Right lung (tissue), 5 donors: ENCODE results near the gene PSG7. TPM values are rescaled to one million over a fixed set of nuclear protein-coding genes. Genes with fewer than 3 reads are reported as not detected.
"Not testable (repeated sequence)": the region's sequence is repeated elsewhere in the genome, so short reads cannot be mapped to it uniquely, and the experiment has no call there.

ENCODE experiments used
- DNase-seq, 2 donors: peaks; one replicate each; pipeline ENCODE4 v3.0.0-alpha.2; 2013
- polyA plus RNA-seq, 5 donors: library from polyadenylated mRNA; unstranded; fragments of 120-200 nt; gene quantifications; one replicate each; pipeline versions ENCODE4 v1.2.1 to v1.2.3, GENCODE V29; 2013; ENCODE audit warnings: inconsistent platforms in 1 of 5, low replicate concordance in 1 of 5; ENCODE audit not compliant: insufficient read length in 5 of 5, insufficient read depth in 1 of 5

The PSG7 gene
- polyA plus RNA-seq, 5 donors = 0.47 TPM; not detected in 4

DNA sequence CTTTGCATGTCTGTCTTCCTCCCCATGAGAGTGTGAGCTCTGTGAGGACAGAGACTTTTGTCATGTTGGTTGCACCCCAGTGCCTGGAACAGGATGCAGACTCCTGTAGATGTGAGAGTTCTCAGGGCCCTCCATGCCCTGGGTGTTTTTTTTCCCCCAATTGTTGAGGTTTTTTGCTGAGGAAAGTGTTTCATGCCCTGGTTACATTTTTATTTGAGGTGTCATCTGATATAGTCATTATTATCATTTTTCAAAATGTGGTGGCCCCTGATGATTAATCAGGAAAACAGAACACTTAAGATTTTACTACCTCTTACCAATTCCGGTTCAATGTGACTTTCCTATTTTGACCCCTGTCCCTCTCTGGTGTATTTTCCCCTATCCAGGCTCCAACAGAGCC, 20.1 kb downstream of the PSG7 start:
- not testable (repeated sequence) for DNase-seq

DNA sequence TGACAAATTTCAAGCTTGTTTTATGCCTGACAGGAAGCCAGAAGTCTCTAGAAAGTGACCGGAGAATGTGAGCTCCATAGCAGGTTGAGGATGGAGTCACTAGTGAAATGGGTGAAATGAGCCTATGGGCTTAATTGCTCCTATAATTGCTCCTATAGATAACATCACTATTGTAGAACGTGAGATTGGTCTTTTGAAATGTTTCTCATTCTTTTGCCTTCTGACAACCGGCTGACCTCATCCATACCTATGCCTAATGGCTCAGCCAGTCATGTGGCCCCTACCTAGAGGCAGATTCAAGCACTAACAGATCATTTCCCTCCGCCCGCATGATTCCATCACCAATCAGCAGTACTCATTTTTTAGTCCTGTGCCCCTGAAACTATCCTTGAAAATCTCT, 23.5 kb downstream of the PSG7 start:
- DNase-seq = not testable (repeated sequence)

DNA sequence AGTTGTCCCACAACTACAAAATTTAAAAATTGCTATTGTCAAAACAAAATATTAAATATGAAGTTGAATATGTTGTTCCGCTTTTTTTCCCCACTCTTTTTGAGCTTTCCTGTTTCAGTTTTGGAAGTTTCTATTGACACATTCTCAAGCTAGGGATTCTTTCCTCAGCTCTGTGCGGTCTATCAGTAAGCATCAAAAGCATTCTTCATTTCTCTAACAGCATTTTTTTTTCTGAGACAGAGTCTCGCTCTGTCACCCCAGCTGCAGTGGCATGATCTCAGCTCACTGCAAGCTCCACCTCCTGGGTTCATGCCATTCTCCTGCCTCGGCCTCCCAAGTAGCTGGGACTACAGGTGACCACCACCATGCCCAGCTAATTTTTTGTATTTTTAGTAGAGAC, 24.1 kb downstream of the PSG7 start:
- DNase-seq = not testable (repeated sequence)

DNA sequence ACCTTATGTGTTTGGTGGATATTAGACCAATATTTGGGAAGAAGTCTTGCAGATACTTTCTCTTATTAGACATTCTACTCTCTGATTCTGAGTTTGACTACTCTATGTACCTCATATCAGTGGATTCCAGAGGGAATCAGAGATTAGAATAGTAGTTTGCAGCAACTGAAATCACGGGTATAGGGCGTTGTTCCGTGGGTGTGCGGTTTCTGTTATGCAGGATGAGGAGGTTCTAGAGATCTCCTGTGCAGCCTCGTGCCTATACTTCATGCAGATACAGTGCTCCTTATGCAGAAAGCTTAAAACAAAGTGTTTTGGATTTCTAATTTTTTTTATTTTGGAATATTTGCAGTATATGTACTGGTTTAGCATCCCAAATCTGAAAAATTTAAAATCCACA, 25.3 kb downstream of the PSG7 start:
- not testable (repeated sequence) for DNase-seq

DNA sequence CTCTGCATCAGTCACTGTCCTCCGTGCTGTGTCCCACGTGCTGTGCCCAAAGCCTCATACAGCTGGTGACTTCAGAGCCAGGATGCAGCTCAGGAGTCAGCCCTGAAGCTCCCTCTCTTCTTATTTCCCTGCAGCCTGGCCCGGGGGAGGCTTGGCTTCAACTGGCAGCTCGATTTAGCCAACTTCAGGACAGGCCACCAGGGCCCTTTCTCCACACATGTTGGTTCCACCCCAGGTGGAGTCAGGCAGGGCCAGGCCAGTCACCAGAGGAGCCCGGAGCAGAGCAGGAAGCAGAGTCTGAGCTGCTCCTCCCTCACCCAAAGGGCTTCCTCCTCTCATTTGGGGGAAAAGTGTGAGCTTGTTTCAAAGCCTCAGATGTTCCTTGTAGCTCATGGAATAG, 30.8 kb downstream of the PSG7 start:
- DNase-seq = not testable (repeated sequence)

DNA sequence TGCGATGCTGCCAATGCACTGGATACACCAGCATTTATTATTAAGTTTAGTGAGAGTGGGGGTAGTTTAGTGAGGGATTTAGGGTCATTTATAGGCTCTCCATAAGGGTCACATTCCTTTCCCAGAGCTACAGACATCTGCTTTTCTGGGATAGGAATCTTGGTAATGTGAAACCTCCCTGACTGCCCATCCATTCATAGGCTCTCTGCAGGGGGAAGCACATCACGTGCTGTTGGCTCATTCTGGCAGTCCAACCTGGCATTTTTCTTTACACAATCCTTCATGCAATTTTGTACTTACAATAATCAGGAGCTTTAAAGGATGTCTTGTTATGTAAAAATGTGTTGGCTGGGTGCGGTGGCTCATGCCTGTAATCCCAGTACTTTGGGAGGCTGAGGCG, 36.4 kb downstream of the PSG7 start:
- DNase-seq = not testable (repeated sequence)

DNA sequence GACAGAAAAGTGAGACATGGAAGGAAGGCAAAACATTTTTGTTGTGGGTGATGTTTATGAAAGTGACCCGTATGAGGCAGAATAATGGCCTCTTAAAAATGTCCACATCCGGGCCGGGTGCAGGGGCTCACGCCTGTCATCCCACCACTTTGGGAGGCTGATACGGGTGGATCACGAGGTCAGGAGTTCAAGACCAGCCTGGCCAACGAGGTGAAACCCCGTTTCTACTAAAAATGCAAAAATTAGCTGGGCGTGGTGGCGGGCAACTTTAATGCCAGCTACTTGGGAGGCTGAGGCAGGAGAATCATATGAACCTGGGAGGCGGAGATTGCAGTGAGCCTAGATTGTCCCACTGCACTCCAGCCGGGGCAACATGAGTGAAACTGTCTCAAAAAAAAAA, 37.3 kb downstream of the PSG7 start:
- DNase-seq = not testable (repeated sequence)

DNA sequence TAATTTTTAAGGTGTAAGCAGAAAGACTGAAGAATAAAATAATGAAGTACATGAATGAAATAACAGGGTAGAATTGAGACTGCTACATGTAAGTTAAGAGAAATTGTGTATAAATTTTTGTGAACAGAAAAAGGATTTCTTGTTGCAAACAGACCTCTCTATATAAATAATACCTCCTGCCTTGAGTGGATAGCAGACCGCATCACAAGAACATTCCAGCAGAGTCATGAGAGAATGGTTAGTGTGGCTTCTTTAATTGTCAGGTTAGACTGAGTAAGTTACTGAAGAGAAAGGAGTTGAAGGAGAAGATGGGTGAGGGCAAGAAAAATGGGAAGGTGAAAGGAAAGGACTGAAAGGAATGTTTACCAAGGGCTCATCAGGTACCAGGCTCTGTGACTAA, 37.9 kb downstream of the PSG7 start:
- DNase-seq = not testable (repeated sequence)

DNA sequence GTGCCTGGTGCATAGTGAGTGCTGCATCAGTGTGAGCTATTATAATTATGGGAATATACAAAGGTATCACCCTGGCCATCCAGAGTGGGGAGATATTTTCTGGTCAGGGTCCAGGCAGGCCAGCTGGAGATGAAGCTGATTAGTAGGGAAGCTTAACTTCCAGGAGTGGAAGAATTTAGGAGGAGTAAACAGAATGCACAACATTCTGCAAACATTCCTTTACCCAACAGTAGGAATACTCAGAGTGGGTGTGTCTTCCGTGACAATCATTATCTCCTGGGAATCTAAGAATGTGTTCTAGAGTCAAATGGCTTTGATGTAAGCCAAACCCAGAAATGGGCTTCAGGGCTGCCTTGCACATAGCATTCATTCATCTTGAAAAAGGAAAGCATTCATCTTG, 38.4 kb downstream of the PSG7 start:
- not testable (repeated sequence) for DNase-seq

DNA sequence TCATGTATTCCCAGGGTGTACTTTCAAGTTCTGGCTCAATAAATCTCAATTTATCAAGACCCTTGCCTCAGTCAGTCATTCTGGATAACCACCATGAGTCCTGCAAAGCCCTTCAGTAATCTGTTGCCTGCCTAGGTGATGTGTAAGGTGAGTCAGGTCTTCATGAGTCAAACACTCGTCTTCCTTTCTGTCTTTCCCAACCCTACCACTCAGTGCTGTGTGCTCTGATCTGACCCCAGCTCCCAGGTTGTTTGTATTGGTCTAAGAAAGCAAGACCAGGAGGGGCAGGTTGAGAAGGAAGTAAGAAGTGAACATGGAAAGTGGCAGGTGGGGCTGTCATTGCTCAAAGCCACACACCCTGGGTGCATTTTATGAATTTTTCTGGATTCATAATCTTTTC, 39.3 kb downstream of the PSG7 start:
- not testable (repeated sequence) for DNase-seq

DNA sequence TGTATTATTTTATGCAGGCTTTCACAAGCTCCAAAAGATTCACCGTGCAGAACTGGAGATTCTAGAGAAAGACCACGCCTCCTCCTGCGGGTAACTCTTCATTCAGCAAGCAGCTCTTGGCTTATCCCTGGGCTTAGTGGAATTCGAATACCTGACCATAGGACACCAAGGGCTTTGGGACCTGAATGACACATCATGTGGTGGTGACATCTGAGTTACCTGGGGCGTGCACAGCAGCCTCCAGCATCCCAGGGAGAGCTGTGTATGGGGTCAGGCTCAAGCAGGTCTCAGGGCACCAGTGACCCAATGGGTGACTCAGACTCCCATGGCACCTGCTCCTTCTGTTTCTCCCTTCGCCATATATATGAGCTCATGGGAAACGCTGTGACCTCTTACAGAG, 46.6 kb downstream of the PSG7 start:
- not testable (repeated sequence) for DNase-seq

DNA sequence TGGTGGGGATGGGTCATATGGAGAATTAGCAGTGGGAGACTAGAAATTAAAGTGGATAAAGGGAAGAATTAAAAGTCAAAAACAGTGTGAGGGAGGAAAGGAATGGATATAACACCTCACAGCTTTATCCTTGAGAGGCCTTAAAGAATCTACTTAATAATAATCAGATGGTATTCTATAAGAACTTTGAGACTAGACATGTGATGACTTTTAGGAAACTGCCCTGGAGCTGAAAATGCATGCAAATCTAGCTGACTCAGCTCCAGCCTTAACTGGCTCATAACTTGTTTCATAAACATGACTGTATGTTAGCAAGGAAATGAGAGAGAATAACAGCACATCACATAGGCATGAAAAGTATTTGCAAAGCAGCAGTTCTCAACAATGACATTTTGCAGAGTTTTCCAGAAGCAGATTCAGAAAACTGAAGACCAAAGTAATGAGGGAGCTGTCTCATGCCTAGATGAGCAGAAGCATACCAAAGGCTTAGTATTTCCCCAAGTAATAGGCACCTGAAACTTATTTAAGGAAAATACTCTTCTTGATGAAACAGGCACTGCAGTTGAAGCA, 49.0 kb downstream of the PSG7 start:
- not testable (repeated sequence) for DNase-seq

DNA sequence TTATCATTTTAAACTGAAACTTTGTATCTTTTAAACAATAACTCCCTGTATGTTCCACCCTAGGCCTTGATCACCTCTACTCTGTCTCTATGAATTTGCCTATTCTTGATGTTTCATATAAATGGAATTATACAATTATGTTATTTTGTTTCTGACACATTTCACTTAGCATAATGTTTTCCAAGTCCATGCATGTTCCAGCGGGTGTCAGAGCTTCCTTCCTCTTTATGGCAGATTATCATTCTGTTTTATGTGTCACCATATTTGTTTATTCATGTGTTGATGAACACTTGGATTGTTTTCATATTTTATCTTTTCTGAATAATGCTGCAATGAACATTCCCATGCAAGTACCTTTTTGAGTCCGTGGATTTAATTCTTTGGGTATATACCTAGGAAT, 54.3 kb downstream of the PSG7 start:
- DNase-seq = not testable (repeated sequence)

DNA sequence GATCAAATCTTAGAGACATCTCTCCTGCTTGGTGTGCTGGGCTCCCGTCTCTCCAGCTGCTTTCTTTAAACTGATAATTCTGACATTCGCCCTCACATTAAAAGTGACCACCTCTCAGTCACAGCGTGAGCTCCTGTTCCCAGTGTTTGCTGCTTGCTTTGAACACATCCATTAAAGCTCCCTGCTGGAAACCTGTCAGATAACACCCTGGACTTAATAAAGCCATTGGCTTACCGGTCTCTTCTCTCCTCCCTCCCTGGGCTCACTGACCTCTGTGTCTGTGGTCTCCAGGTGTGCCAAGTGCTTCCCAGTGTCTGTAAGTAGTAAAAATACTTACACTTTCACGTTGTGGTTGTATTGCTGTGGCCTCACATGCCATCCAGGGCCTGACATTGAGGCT, 55.0 kb downstream of the PSG7 start:
- DNase-seq = not testable (repeated sequence)

DNA sequence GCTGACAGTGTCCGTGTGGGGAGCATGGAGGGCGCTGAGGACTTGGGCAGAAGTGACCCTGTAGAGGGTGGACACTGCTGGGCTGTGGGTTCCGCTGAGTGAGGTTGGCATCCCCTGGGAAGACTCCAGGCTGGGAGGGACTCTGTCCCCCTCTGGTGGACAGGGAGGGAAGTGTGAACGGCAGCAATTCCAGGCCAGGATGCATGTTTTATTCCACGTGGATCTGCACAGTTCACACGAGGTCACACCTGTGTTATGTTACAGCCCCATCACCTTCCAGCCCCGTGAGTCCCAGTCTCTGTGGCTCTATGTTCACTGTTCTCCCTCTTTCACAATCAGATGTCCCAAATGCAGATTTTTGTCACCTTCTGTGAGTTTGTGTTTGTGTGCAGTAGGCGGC, 55.7 kb downstream of the PSG7 start:
- not testable (repeated sequence) for DNase-seq

DNA sequence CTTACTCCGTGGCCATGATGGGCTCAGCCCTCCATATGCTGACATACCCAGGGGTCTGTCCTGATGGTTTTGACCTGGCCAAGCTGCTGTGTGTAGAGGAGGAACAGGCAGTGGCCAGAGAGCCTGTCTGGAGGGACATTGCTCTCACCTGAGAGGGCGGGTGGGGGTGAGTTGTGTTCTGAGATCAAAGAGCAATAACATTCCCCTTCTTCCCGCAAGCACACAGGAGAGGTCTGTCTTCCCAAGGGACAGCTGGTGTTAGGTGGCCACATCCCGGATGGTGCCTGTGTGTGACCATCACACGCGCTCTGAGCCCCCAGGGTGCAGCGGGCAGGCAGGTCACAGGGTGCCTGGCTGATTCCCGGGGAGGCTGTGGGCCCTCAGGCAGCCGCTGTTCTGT, 56.4 kb downstream of the PSG7 start:
- DNase-seq = not testable (repeated sequence)

DNA sequence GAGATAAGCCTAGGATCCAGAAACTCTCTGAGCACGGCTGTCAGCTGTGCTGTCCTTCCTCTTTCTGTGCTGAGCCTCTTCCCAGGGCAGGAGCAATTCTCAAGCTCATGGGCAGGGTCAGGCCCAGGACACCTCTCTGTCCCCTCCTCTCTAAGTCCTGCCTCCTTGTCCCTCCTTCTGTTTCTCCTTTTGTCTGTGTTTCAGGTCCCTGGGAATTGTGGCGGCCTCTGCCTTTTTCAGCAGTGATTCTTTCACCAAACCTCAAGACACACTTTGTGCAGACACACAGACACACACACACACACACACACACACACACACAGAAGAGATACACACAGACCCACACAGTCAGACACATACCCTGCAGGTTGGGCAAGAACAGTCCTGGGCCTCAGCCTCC, 57.4 kb downstream of the PSG7 start, which contains the start of gene PSG1:
TSS of gene PSG1 (minus strand) at position 101 of the 400 bp plus-strand sequence. CDS start 132 bp downstream, outside the sequence.
- DNase-seq = no peak

DNA sequence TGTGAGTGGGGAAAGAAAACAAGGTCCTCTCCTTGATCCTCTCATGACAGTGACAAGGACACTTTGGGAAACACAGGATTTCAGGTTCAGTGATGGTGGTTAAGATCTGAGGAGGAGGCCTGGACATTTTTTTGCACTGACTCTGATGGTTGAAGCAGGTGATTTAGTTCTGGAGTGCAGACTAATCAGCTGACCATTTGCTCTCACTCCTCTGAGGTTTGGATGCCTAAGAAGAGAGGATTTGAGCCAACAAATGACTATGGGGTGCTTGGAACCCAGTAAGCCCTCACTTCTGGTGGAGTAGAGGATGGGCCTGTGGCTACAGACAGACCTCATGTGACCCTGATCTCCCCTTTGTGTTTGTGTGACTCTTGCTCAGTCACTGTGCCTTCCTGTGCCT, 60.4 kb downstream of the PSG7 start:
- not testable (repeated sequence) for DNase-seq

DNA sequence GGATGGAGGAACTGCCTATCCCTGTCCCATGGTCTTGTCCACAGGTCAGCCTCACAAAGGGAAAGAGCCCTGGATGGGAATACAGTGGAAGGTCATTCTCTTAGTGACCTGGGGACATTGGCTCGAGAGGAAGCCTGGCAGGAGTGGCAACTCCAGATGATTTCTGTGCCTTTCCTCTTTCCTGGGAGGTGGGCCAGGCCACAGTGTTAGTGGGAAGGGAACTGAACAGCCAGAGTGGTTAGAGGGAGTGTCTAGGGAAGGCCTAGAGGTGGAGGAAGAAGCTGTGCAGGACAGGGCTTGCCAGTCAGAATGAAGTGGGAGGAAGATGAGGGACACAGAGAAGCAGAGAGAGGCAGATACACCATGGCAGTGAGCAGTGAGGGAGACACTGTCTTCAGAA, 61.1 kb downstream of the PSG7 start:
- DNase-seq = not testable (repeated sequence)

DNA sequence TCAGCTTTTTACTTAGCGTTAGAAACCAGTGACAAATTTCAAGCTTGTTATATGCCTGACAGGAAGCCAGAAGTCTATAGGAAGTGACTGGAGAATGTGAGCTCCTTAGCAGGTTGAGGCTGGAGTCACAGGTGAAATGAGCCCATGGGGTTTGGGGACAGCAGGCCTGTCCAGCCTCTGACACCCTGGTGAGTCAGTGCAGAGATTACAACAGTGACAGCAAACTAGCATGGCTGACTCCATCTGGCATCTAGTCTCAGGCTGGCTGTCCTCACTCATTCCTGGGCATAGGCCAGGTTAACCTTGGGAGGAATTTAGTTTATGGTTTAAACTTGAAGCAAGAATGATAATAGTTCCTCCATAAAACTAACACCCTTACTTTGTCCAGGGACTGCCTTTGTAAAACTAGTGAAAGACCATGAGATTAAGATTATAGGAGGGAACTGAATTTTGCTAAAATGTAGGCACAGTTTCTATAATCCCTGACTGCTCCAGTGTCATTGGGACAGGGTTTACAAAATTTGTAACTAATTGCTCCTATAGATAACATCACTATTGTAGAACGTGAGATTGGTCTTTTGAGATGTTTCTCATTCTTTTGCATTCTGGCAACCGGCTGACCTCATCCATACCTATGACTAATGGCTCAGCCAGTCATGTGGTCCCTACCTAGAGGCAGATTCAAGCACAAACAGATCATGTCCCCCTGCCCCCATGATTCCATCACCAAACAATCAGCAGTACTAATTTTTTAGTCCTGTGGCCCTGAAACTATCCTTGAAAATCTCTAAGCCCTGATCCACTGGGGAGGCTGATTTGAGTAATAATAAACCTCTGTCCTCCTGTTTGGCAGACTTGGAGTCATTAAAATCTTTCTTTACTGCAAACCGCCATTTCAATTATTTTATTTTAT, 61.9 kb downstream of the PSG7 start:
- not testable (repeated sequence) for DNase-seq

DNA sequence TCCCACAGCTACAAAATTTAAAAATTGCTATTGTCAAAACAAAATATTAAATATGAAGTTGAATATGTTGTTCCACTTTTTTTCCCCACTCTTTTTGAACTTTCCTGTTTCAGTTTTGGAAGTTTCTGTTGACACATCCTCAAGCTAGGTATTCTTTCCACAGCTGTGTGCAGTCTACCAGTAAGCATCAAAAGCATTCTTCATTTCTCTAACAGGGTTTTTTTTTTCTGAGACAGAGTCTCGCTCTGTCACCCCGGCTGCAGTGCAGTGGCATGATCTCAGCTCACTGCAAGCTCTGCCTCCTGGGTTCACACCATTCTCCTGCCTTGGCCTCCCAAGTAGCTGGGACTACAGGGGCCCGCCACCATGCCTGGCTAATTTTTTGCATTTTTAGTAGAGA, 62.9 kb downstream of the PSG7 start:
- DNase-seq = not testable (repeated sequence)
